Naive thymus-derived CD4-positive, alpha-beta T cell (primary cell): ENCODE data around the gene PIP4K2B. TPM values are rescaled to one million over a fixed set of nuclear protein-coding genes. Genes with fewer than 3 reads are reported as not detected.

Source experiments
- ATAC-seq: fragments of 150-1000 bp; cut with Tn5 transposase; 2 replicates; pipeline ENCODE4 v1.10.0; 2021; ENCODE audit warnings: mild to moderate bottlenecking, moderate library complexity
- CTCF ChIA-PET: fragments of 350-600 bp; sonication (Branson Sonifier 250); formaldehyde crosslinking; loops from one replicate; lab custom pipeline; 2021; ENCODE audit warnings: antibody characterized with exemption; lab: Charles Lee
- POLR2A ChIA-PET: fragments of 350-600 bp; sonication (Branson Sonifier 250); formaldehyde crosslinking; loops from one replicate; lab custom pipeline; 2021; ENCODE audit warnings: antibody characterized with exemption, inconsistent platforms; lab: Charles Lee
- DNase-seq, 9 donors: peaks; one replicate each; pipeline versions ENCODE4 v3.0.0 to v3.0.0-alpha.2; 2020 to 2022; ENCODE audit warnings: mixed read lengths in 1 of 9
- H3K27ac ChIP-seq: one replicate; pipeline ENCODE4 v1.7.0; 2013; ENCODE audit warnings: mild to moderate bottlenecking, low read depth, low read length, moderate library complexity
- H3K27me3 ChIP-seq, 2 donors: one replicate each; pipeline ENCODE4 v1.7.0; 2013; ENCODE audit warnings: low read length in 2 of 2, mild to moderate bottlenecking in 2 of 2, moderate library complexity in 2 of 2; ENCODE audit not compliant: control insufficient read depth in 2 of 2, insufficient read depth in 2 of 2
- H3K36me3 ChIP-seq, 3 experiments: 1 replicate in 2 of 3; 2 replicates in 1 of 3; pipeline ENCODE4 v1.7.0; 2013; ENCODE audit warnings: low read length in 3 of 3, mild to moderate bottlenecking in 3 of 3, moderate library complexity in 1 of 3; ENCODE audit not compliant: insufficient read depth in 3 of 3, control insufficient read depth in 2 of 3
- H3K4me1 ChIP-seq, 2 donors: one replicate each; pipeline ENCODE4 v1.7.0; 2013; ENCODE audit warnings: low read length in 2 of 2, mild to moderate bottlenecking in 2 of 2, moderate library complexity in 1 of 2; ENCODE audit not compliant: control insufficient read depth in 2 of 2, insufficient read depth in 2 of 2
- H3K4me3 ChIP-seq: 2 replicates; pipeline ENCODE4 v1.7.0; 2013; ENCODE audit warnings: mild to moderate bottlenecking, low read length
- H3K9me3 ChIP-seq, 3 experiments: 1 replicate in 2 of 3; 2 replicates in 1 of 3; pipeline ENCODE4 v1.7.0; 2013; ENCODE audit warnings: low read length in 3 of 3; ENCODE audit not compliant: control insufficient read depth in 2 of 3
- H3K27ac Mint-ChIP-seq, 9 donors: one replicate each; pipeline ENCODE4 v1.8.0; 2020 to 2022; ENCODE audit warnings: mixed read lengths in 9 of 9, mild to moderate bottlenecking in 8 of 9, moderate library complexity in 5 of 9, inconsistent platforms in 2 of 9
- H3K27me3 Mint-ChIP-seq, 5 donors: one replicate each; pipeline ENCODE4 v1.8.0; 2021 to 2022; ENCODE audit warnings: mixed read lengths in 5 of 5, mild to moderate bottlenecking in 1 of 5
- H3K36me3 Mint-ChIP-seq, 5 donors: one replicate each; pipeline ENCODE4 v1.8.0; 2020 to 2022; ENCODE audit warnings: mixed read lengths in 5 of 5, mild to moderate bottlenecking in 3 of 5, inconsistent platforms in 1 of 5
- H3K4me1 Mint-ChIP-seq, 7 donors: one replicate each; pipeline ENCODE4 v1.8.0; 2020 to 2022; ENCODE audit warnings: mixed read lengths in 7 of 7, mild to moderate bottlenecking in 3 of 7, inconsistent platforms in 1 of 7
- H3K4me3 Mint-ChIP-seq, 10 donors: one replicate each; pipeline ENCODE4 v1.8.0; 2020 to 2022; ENCODE audit warnings: mild to moderate bottlenecking in 10 of 10, mixed read lengths in 10 of 10, moderate library complexity in 6 of 10, inconsistent platforms in 2 of 10
- H3K9me3 Mint-ChIP-seq, 11 donors: one replicate each; pipeline ENCODE4 v1.8.0; 2020 to 2022; ENCODE audit warnings: mixed read lengths in 11 of 11, mild to moderate bottlenecking in 4 of 11, inconsistent platforms in 1 of 11, moderate library complexity in 1 of 11
- intact Hi-C, 2 donors: fragments of 100-400 bp; cut with micrococcal nuclease; formaldehyde crosslinking; loops; one replicate each; pipeline ENCODE4 v1.15.1; 2023
- polyA plus RNA-seq, 2 donors: library from polyadenylated mRNA; unstranded; fragments of 300-500 nt; fragmentation: Illumina TruSeq; gene quantifications; one replicate each; pipeline ENCODE4 v1.2.3, GENCODE V29; 2021
- total RNA-seq, 6 experiments: library from RNA in 5 of 6; stranded (reverse) in 5 of 6; gene quantifications; 1 replicate in 5 of 6; 2 replicates in 1 of 6; pipeline ENCODE4 v1.2.3 and lab custom pipeline; 2021 to 2026

The PIP4K2B gene
- total and polyA plus RNA-seq, 7 experiments from 2014 or later: 17.5 to 67.9 (median 39.5) TPM

- Histone ChIP-seq H3K9me3 (no peaks in the 10 kb centered on the region), H3K36me3 (peaks cover 0 to 23% (median 12%) of the 10 kb centered on the region in 3 experiments), H3K4me3 (peak overlapping the region; percentile 95), H3K4me1 (peaks cover 31 to 53% of the 10 kb centered on the region in 2 donors), H3K27ac (peak overlapping the region; percentile 83), H3K27me3 (peaks cover 8 to 9% of the 10 kb centered on the region in 2 donors)
- POLR2A ChIA-PET: interaction anchor here (0.6 to 2.0 kb wide), 19 partner anchors 9 to 1571 kb away, joined by 3 to 21 read pairs (median 5); partner anchors contain the start of genes CISD3, CWC25, LASP1 and MLLT6
- Mint-ChIP-seq H3K9me3 (peaks cover 0 to 12% (median 0%) of the 10 kb centered on the region in 11 donors), H3K4me1 (peaks cover 37 to 58% (median 46%) of the 10 kb centered on the region in 7 donors), H3K27ac (peak overlapping the region; percentile 91 to 99 (median 97)), H3K4me3 (peak overlapping the region; percentile 89 to 100 (median 98)), H3K36me3 (peaks cover 4 to 17% (median 13%) of the 10 kb centered on the region in 5 donors), H3K27me3 (peaks cover 13 to 33% (median 21%) of the 10 kb centered on the region in 5 donors)
- ATAC-seq (peak; percentile 52), DNase-seq (peak; percentile 78 to 93 (median 89))
- intact Hi-C loops: loop anchor here (1.0 to 10.0 kb wide), 15 partner anchors 18 to 483 kb away; partner anchors contain the start of genes CISD3 (in 2 of the 2), CWC25 (in 2 of the 2), PIP4K2B (in 2 of the 2) and RPL23 (in 2 of the 2)
- CTCF ChIA-PET: interaction anchor here (1.0 to 1.4 kb wide), 3 partner anchors 76 to 164 kb away, joined by 3 to 6 read pairs (median 4); partner anchors contain the start of gene LASP1
Observed at GRCh38 chr17:38751808-38752307, 47.5 kb downstream of the PIP4K2B start.

GRCh38 chr17:38751144-38751807, 48.1 kb downstream of the PIP4K2B start:
- ATAC-seq (no peak), DNase-seq (no peak)
- ChIA-PET CTCF (interaction anchor here (0.8 to 1.4 kb wide), 3 partner anchors 23 to 164 kb away, joined by 3 to 6 read pairs (median 4); partner anchors contain the start of gene LASP1), POLR2A (interaction anchor here (0.9 to 2.0 kb wide), 15 partner anchors 13 to 1571 kb away, joined by 3 to 21 read pairs (median 6); partner anchors contain the start of genes CISD3, LASP1, MLLT6 and RPL19)
- H3K4me1 Mint-ChIP-seq: peaks cover 38 to 64% (median 49%) of the 10 kb centered on the region in 7 donors
- H3K36me3 ChIP-seq: peaks cover 0 to 18% (median 10%) of the 10 kb centered on the region in 3 experiments
- H3K27ac ChIP-seq: peak overlapping the region; percentile 83
- H3K9me3 Mint-ChIP-seq: peaks cover 0 to 12% (median 0%) of the 10 kb centered on the region in 11 donors
- peaks cover 31 to 55% of the 10 kb centered on the region in 2 donors for H3K4me1 ChIP-seq
- no peaks in the 10 kb centered on the region for H3K9me3 ChIP-seq
- peaks cover 9 to 14% of the 10 kb centered on the region in 2 donors for H3K27me3 ChIP-seq
- H3K27ac Mint-ChIP-seq: peak overlapping the region; percentile 91 to 99 (median 97)
- H3K4me3 ChIP-seq: peak overlapping the region; percentile 95
- peaks cover 4 to 17% (median 11%) of the 10 kb centered on the region in 5 donors for H3K36me3 Mint-ChIP-seq
- intact Hi-C loops: loop anchor here in 1 of 2 donors (1.0 to 10.0 kb wide), 3 partner anchors 46 to 484 kb away; partner anchors contain the start of gene MLLT6
- peaks cover 19 to 39% (median 27%) of the 10 kb centered on the region in 5 donors for H3K27me3 Mint-ChIP-seq
- H3K4me3 Mint-ChIP-seq: peak overlapping the region; percentile 89 to 100 (median 98)

DNA sequence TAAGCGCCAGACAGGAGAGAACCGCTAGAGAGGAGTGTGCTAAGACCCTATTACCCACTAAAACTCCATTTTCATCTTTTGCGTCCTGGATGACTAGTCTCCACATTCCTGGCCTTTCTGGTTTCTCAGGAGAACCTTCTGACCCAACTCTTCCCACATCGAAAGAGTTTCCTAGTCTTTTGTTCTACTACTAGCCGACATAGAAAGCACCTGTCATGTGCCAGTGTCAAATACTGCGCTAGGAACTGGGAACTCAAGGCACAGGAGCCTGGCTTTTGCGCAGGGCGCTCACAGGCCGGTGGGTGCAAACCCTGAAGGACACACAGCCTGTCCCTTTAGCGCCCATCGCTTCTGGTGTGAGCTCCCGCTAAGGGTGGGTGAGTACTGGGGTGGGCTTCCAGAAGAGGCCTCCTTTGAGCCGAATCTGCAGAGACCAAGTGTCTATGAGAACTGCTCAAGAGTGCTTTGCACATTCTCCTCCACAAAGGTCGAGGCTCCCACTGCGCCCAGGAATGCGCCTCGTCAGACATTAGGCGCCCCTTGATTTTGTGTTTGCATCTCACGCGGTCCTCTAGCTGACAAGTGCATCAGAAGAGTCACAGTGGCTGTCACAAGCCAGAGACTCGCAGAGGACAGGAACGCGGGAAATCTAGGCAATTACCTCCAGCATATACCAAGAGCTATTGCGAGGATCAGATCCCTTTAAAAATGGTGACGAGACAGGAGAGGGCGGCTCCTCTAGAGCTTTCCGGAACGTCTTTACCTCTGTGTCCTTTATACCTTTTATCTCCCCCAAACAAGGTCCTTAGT, 48.8 kb downstream of the PIP4K2B start:
- Histone ChIP-seq H3K4me3 (peak overlapping the region; percentile 95), H3K36me3 (peaks cover 0 to 11% (median 4%) of the 10 kb centered on the region in 3 experiments), H3K27ac (no peak overlapping the region), H3K9me3 (no peaks in the 10 kb centered on the region), H3K27me3 (peaks cover 9 to 16% of the 10 kb centered on the region in 2 donors), H3K4me1 (peaks cover 31 to 55% of the 10 kb centered on the region in 2 donors)
- peaks cover 34 to 63% (median 52%) of the 10 kb centered on the region in 7 donors for H3K4me1 Mint-ChIP-seq
- H3K4me3 Mint-ChIP-seq: peak overlapping the region; percentile 89 to 100 (median 98)
- CTCF ChIA-PET: interaction anchor here (0.8 kb wide), 1 partner anchor 22 kb away, joined by 4 read pairs; no protein-coding TSS in a partner anchor
- H3K27ac Mint-ChIP-seq: peak overlapping the region in 7 of 9 donors; percentile 8 to 99 (median 97)
- H3K27me3 Mint-ChIP-seq: peaks cover 25 to 43% (median 32%) of the 10 kb centered on the region in 5 donors
- ATAC-seq: no peak
- peaks cover 0 to 12% (median 0%) of the 10 kb centered on the region in 11 donors for H3K9me3 Mint-ChIP-seq
- intact Hi-C loops: loop anchor here in 1 of 2 donors (1.0 to 10.0 kb wide), 3 partner anchors 45 to 484 kb away; partner anchors contain the start of gene MLLT6
- H3K36me3 Mint-ChIP-seq: peaks cover 3 to 13% (median 7%) of the 10 kb centered on the region in 5 donors
- no peak for DNase-seq
- POLR2A ChIA-PET: interaction anchor here (1.0 to 1.1 kb wide), 2 partner anchors 46 to 488 kb away, joined by 3 to 4 read pairs; partner anchors contain the start of gene MLLT6

DNA sequence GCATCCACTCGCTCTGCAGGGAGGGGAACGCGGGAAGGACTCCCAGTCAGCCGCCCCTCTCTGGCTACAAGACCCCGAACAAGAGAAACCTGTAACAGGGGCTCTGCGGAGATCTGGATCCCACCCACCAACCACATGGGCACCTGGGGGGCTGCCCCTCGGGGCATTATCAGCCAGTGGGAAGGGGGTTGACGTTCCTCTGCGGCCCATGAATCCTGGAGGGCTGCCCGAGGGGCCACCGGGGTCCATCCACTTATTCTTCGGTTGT, 49.4 kb downstream of the PIP4K2B start:
- ChIA-PET CTCF (interaction anchor here (0.6 kb wide), 1 partner anchor 14 kb away, joined by 3 read pairs; no protein-coding TSS in a partner anchor), POLR2A (interaction anchor here (1.0 to 1.1 kb wide), 2 partner anchors 45 to 489 kb away, joined by 3 to 4 read pairs; partner anchors contain the start of gene MLLT6)
- Histone ChIP-seq H3K9me3 (no peaks in the 10 kb centered on the region), H3K4me3 (no peak overlapping the region), H3K4me1 (peaks cover 31 to 55% of the 10 kb centered on the region in 2 donors), H3K27ac (no peak overlapping the region), H3K36me3 (peaks cover 0 to 10% (median 4%) of the 10 kb centered on the region in 3 experiments), H3K27me3 (peaks cover 9 to 16% of the 10 kb centered on the region in 2 donors)
- peaks cover 34 to 63% (median 52%) of the 10 kb centered on the region in 7 donors for H3K4me1 Mint-ChIP-seq
- H3K36me3 Mint-ChIP-seq: peaks cover 3 to 13% (median 7%) of the 10 kb centered on the region in 5 donors
- peaks cover 0 to 12% (median 0%) of the 10 kb centered on the region in 11 donors for H3K9me3 Mint-ChIP-seq
- ATAC-seq: no peak
- intact Hi-C loops: loop anchor here in 1 of 2 donors (2.0 to 10.0 kb wide), 2 partner anchors 403 to 485 kb away; no protein-coding TSS in a partner anchor
- peak overlapping the region; percentile 69 to 100 (median 98) for H3K4me3 Mint-ChIP-seq
- H3K27ac Mint-ChIP-seq: no peak overlapping the region
- H3K27me3 Mint-ChIP-seq: peaks cover 25 to 47% (median 32%) of the 10 kb centered on the region in 5 donors
- no peak for DNase-seq

- POLR2A ChIA-PET: no interaction called here
- H3K27me3 ChIP-seq: peaks cover 9 to 16% of the 10 kb centered on the region in 2 donors
- H3K9me3 Mint-ChIP-seq: peaks cover 0 to 12% (median 0%) of the 10 kb centered on the region in 11 donors
Observed at GRCh38 chr17:38749223-38750043, 49.9 kb downstream of the PIP4K2B start.

More at GRCh38 chr17:38749223-38750043, 49.9 kb downstream of the PIP4K2B start:
- peaks cover 30 to 60% (median 49%) of the 10 kb centered on the region in 7 donors for H3K4me1 Mint-ChIP-seq
- H3K27ac Mint-ChIP-seq: peak overlapping the region in 1 of 9 donors; percentile 12
- H3K4me3 Mint-ChIP-seq: peak overlapping the region; percentile 69 to 100 (median 98)
- intact Hi-C loops: loop anchor here in 1 of 2 donors (2.0 to 10.0 kb wide), 2 partner anchors 403 to 485 kb away; no protein-coding TSS in a partner anchor
- H3K36me3 Mint-ChIP-seq: peaks cover 3 to 12% (median 7%) of the 10 kb centered on the region in 5 donors
- H3K9me3 ChIP-seq: no peaks in the 10 kb centered on the region
- peak overlapping the region; percentile 13 for H3K4me3 ChIP-seq
- peaks cover 0 to 5% (median under 1%) of the 10 kb centered on the region in 3 experiments for H3K36me3 ChIP-seq
- DNase-seq (peak in 1 of 9 donors; percentile 44), ATAC-seq (no peak)
- peaks cover 28 to 47% (median 32%) of the 10 kb centered on the region in 5 donors for H3K27me3 Mint-ChIP-seq
- no peak overlapping the region for H3K27ac ChIP-seq
- CTCF ChIA-PET: interaction anchor here (0.6 kb wide), 2 partner anchors 13 to 75 kb away, joined by 3 read pairs; partner anchors contain the start of gene EPOP
- H3K4me1 ChIP-seq: peaks cover 31 to 55% of the 10 kb centered on the region in 2 donors
